UCSD-AML1 (cell line): ENCODE data around the gene BNC2.

Experiments
- DNase-seq: peaks from one replicate; lab custom pipeline; 2025; ENCODE audit not compliant: unreplicated experiment; lab: John Stamatoyannopoulos, UW

The BNC2 gene

GRCh38 chr9:16869882-16870595 lies 431 bp downstream of the BNC2 start:
- no peak for DNase-seq

GRCh38 chr9:16869131-16869881 lies 1.2 kb downstream of the BNC2 start:
- no peak for DNase-seq

GRCh38 chr9:16868701-16869100 lies 1.8 kb downstream of the BNC2 start:
- no peak for DNase-seq

GRCh38 chr9:16867576-16868311 lies 2.7 kb downstream of the BNC2 start:
- no peak for DNase-seq

GRCh38 chr9:16866587-16866986 lies 3.9 kb downstream of the BNC2 start:
- DNase-seq = no peak

- no peak for DNase-seq
These were observed 5.6 kb downstream of the BNC2 start for GRCh38 chr9:16864649-16865434.

GRCh38 chr9:16848179-16848578 lies 22.3 kb downstream of the BNC2 start:
- no peak for DNase-seq

GRCh38 chr9:16846986-16847385 lies 23.5 kb downstream of the BNC2 start:
- no peak for DNase-seq

GRCh38 chr9:16846367-16846766 lies 24.1 kb downstream of the BNC2 start:
- DNase-seq = no peak

- DNase-seq = no peak
These were observed 35.7 kb downstream of the BNC2 start for GRCh38 chr9:16834817-16835216.

GRCh38 chr9:16833296-16833835 lies 37.1 kb downstream of the BNC2 start:
- DNase-seq = no peak

GRCh38 chr9:16832101-16832500 lies 38.4 kb downstream of the BNC2 start:
- DNase-seq = no peak

GRCh38 chr9:16830806-16831205 lies 39.7 kb downstream of the BNC2 start:
- DNase-seq = no peak

- no peak for DNase-seq
These were observed 41.9 kb downstream of the BNC2 start for GRCh38 chr9:16828340-16829281.

- no peak for DNase-seq
These were observed 44.4 kb downstream of the BNC2 start for GRCh38 chr9:16825971-16826625.

- DNase-seq = no peak
These were observed 45.1 kb downstream of the BNC2 start for GRCh38 chr9:16825331-16825725.

GRCh38 chr9:16824545-16825330 lies 45.7 kb downstream of the BNC2 start:
- no peak for DNase-seq

- DNase-seq = no peak
These were observed 46.6 kb downstream of the BNC2 start for GRCh38 chr9:16823906-16824305.
